H1 (cell line): ENCODE data around the gene PIAS2. TPM values are rescaled to one million over a fixed set of nuclear protein-coding genes. Genes with fewer than 3 reads are reported as not detected.

Source experiments
- CTCF ChIA-PET: fragments of 300-600 bp; sonication (Branson Sonifier 250); formaldehyde crosslinking; loops from one replicate; lab custom pipeline; 2021; ENCODE audit not compliant: partially characterized antibody; lab: Charles Lee
- POLR2A ChIA-PET: fragments of 300-600 bp; sonication (Branson Sonifier 250); formaldehyde crosslinking; loops from one replicate; lab custom pipeline; 2021; ENCODE audit warnings: inconsistent platforms; ENCODE audit not compliant: partially characterized antibody; lab: Charles Lee
- DNase-seq, 2 experiments: peaks; one replicate each; pipeline versions ENCODE4 v3.0.0 to v3.0.0-alpha.2; 2010 to 2022; ENCODE audit warnings: low spot score in 2 of 2, low read depth in 1 of 2, mixed read lengths in 1 of 2
- FAIRE-seq: peaks from 2 replicates; lab custom pipeline; 2011; peaks lifted over from hg19 to GRCh38; lab: Jason Lieb, UNC
- H2AFZ ChIP-seq: 2 replicates; pipeline ENCODE4 v1.8.1; 2012; ENCODE audit warnings: low read length, inconsistent platforms
- H2AK5ac ChIP-seq: 2 replicates; pipeline ENCODE4 v1.6.1; 2013; ENCODE audit warnings: low read depth, low read length
- H2BK120ac ChIP-seq: replicated peaks from 2 replicates; pipeline ENCODE3; 2013; ENCODE audit warnings: low read depth, low read length, inconsistent platforms
- H2BK12ac ChIP-seq: 2 replicates; pipeline ENCODE4 v1.6.1; 2013; ENCODE audit warnings: low read depth, low read length
- H2BK15ac ChIP-seq: 2 replicates; pipeline ENCODE4 v1.6.1; 2013; ENCODE audit warnings: low read length
- H2BK20ac ChIP-seq: 2 replicates; pipeline ENCODE4 v1.6.1; 2013; ENCODE audit warnings: low read length
- H2BK5ac ChIP-seq: 2 replicates; pipeline ENCODE4 v1.6.1; 2013; ENCODE audit warnings: low read depth, low read length
- H3K14ac ChIP-seq: 2 replicates; pipeline ENCODE4 v1.6.1; 2013; ENCODE audit warnings: inconsistent platforms; ENCODE audit not compliant: insufficient read length
- H3K18ac ChIP-seq: 2 replicates; pipeline ENCODE4 v1.6.1; 2013; ENCODE audit warnings: low read length; ENCODE audit errors: extremely low read depth
- H3K23ac ChIP-seq: 2 replicates; pipeline ENCODE4 v1.6.1; 2013; ENCODE audit warnings: inconsistent platforms; ENCODE audit not compliant: insufficient read length
- H3K23me2 ChIP-seq: 2 replicates; pipeline ENCODE4 v1.6.1; 2013; ENCODE audit warnings: low read depth, low read length
- H3K27ac ChIP-seq: 2 replicates; pipeline ENCODE4 v1.6.1; 2011; ENCODE audit warnings: low read depth, low read length, inconsistent platforms
- H3K27me3 ChIP-seq, 4 experiments: replicated peaks in 1 of 4; 1 replicate in 1 of 4; 2 replicates in 3 of 4; pipeline versions ENCODE4 v1.6.1 to v1.8.1; 2011 to 2013; ENCODE audit warnings: low read length in 3 of 4, mild to moderate bottlenecking in 3 of 4, inconsistent platforms in 2 of 4, mixed read lengths in 2 of 4, moderate library complexity in 1 of 4; ENCODE audit not compliant: control insufficient read depth in 3 of 4, insufficient read depth in 3 of 4; ENCODE audit errors: extremely low read depth in 1 of 4
- H3K36me3 ChIP-seq, 4 experiments: 2 replicates each; pipeline versions ENCODE4 v1.6.1 to v1.8.1; 2011 to 2013; ENCODE audit warnings: mild to moderate bottlenecking in 4 of 4, low read length in 3 of 4, moderate library complexity in 2 of 4, control low read depth in 1 of 4, inconsistent platforms in 1 of 4; ENCODE audit not compliant: insufficient read depth in 4 of 4, control insufficient read depth in 2 of 4
- H3K4ac ChIP-seq: replicated peaks from 2 replicates; pipeline ENCODE3; 2013; ENCODE audit warnings: low read length, low read depth, mixed read lengths, inconsistent platforms; ENCODE audit not compliant: insufficient read length
- H3K4me1 ChIP-seq, 4 experiments: replicated peaks in 1 of 4; 1 replicate in 1 of 4; 2 replicates in 3 of 4; pipeline versions ENCODE4 v1.6.1 to v1.8.1; 2011 to 2013; ENCODE audit warnings: low read length in 3 of 4, inconsistent platforms in 2 of 4, mixed read lengths in 1 of 4; ENCODE audit not compliant: insufficient read depth in 4 of 4, control insufficient read depth in 3 of 4
- H3K4me2 ChIP-seq, 2 experiments: 2 replicates each; pipeline versions ENCODE4 v1.6.1 to v1.8.1; 2011 to 2013; ENCODE audit warnings: low read depth in 2 of 2, low read length in 2 of 2, control low read depth in 1 of 2, inconsistent platforms in 1 of 2, mild to moderate bottlenecking in 1 of 2; ENCODE audit not compliant: insufficient read depth in 1 of 2
- H3K4me3 ChIP-seq, 4 experiments: fragments of 200-600, 300-600 bp in 1 of 4; sonication (generic), shearing (Covaris generic), sonication (Bioruptor Twin) in 1 of 4; 2 replicates each; pipeline versions ENCODE4 v1.5.1 to v1.8.1; 2011 to 2016; ENCODE audit warnings: low read length in 4 of 4, low read depth in 3 of 4, control low read depth in 2 of 4, inconsistent platforms in 2 of 4, mild to moderate bottlenecking in 2 of 4, mixed read lengths in 1 of 4, moderate library complexity in 1 of 4; ENCODE audit not compliant: insufficient read depth in 2 of 4; ENCODE audit errors: extremely low read depth in 1 of 4
- H3K56ac ChIP-seq: replicated peaks from 2 replicates; pipeline ENCODE3; 2013; ENCODE audit warnings: low read depth, mild to moderate bottlenecking, mixed read lengths, low read length, inconsistent platforms; ENCODE audit not compliant: insufficient read length
- H3K79me1 ChIP-seq: 2 replicates; pipeline ENCODE4 v1.6.1; 2013; ENCODE audit warnings: low read depth, low read length, control low read depth
- H3K79me2 ChIP-seq, 2 experiments: 2 replicates each; pipeline versions ENCODE4 v1.6.1 to v1.8.1; 2012 to 2013; ENCODE audit warnings: low read length in 2 of 2, mild to moderate bottlenecking in 2 of 2, inconsistent platforms in 1 of 2; ENCODE audit not compliant: insufficient read depth in 2 of 2, control insufficient read depth in 1 of 2
- H3K9ac ChIP-seq, 4 experiments: replicated peaks in 1 of 4; 1 replicate in 1 of 4; 2 replicates in 3 of 4; pipeline versions ENCODE4 v1.6.1 to v1.8.1; 2011 to 2013; ENCODE audit warnings: low read depth in 3 of 4, low read length in 3 of 4, control low read depth in 2 of 4, mild to moderate bottlenecking in 2 of 4, moderate library complexity in 2 of 4, inconsistent platforms in 1 of 4; ENCODE audit errors: extremely low read depth in 1 of 4
- H3K9me3 ChIP-seq, 2 experiments: 2 replicates each; pipeline versions ENCODE4 v1.6.1 to v1.8.1; 2012 to 2013; ENCODE audit warnings: mild to moderate bottlenecking in 2 of 2, moderate library complexity in 2 of 2, control low read depth in 1 of 2, inconsistent platforms in 1 of 2, low read depth in 1 of 2, low read length in 1 of 2, mixed read lengths in 1 of 2; ENCODE audit not compliant: insufficient read depth in 2 of 2
- H4K20me1 ChIP-seq, 2 experiments: replicated peaks in 1 of 2; 2 replicates each; pipeline versions ENCODE3 to v1.8.1; 2011 to 2013; ENCODE audit warnings: inconsistent platforms in 2 of 2, low read length in 2 of 2, mild to moderate bottlenecking in 1 of 2; ENCODE audit not compliant: insufficient read depth in 2 of 2, control insufficient read depth in 1 of 2
- H4K5ac ChIP-seq: 2 replicates; pipeline ENCODE4 v1.6.1; 2013; ENCODE audit warnings: low read length, low read depth, mixed read lengths, inconsistent platforms; ENCODE audit not compliant: insufficient read length
- H4K8ac ChIP-seq: 2 replicates; pipeline ENCODE4 v1.8.0; 2013; ENCODE audit warnings: mild to moderate bottlenecking, moderate library complexity, low read length, inconsistent platforms; ENCODE audit not compliant: insufficient read depth; ENCODE audit errors: extremely low read depth
- H4K91ac ChIP-seq: replicated peaks from 2 replicates; pipeline ENCODE3; 2013; ENCODE audit warnings: low read length, mixed read lengths, inconsistent platforms; ENCODE audit not compliant: insufficient read length
- EP300 ChIP-seq, 2 experiments: IDR thresholded peaks; 1 replicate in 1 of 2; 2 replicates in 1 of 2; pipeline ENCODE4 v1.6.1; 2011 to 2012; ENCODE audit warnings: low read depth in 2 of 2, low read length in 2 of 2, mild to moderate bottlenecking in 2 of 2, borderline replicate concordance in 1 of 2, inconsistent platforms in 1 of 2, moderate library complexity in 1 of 2
- FOSL1 ChIP-seq: IDR thresholded peaks from 2 replicates; pipeline ENCODE4 v1.6.1; 2011; ENCODE audit warnings: mild to moderate bottlenecking, low read depth, low read length, moderate library complexity; ENCODE audit not compliant: insufficient read depth
- WGBS, 2 experiments: shearing (Covaris generic) in 1 of 2; methylation state at CpG; one replicate each; pipeline versions ENCODE4 v1.1.6 to v1.1.7; 2013 to 2015; ENCODE audit warnings: low lambda C conversion rate in 2 of 2, mixed read lengths in 2 of 2, inconsistent platforms in 1 of 2, low coverage in 1 of 2, missing lambda C conversion rate in 1 of 2; ENCODE audit not compliant: insufficient replicate concordance in 2 of 2, insufficient coverage in 1 of 2, insufficient read length in 1 of 2; ENCODE audit errors: extremely low coverage in 1 of 2, missing lambda C conversion rate in 1 of 2; 5-methylcytosine and 5-hydroxymethylcytosine counted together
- polyA plus RNA-seq, 7 experiments: library from polyadenylated mRNA; depleted of rRNA in 3 of 7; stranded (reverse) in 5 of 7; unstranded in 2 of 7; fragments of >200 nt in 5 of 7; fragments of 200-250 nt in 2 of 7; gene quantifications; 1 replicate in 5 of 7; 2 replicates in 1 of 7; 4 replicates in 1 of 7; pipeline versions ENCODE4 v1.2.1 to v1.2.3, GENCODE V29; 2011 to 2013; ENCODE audit warnings: missing spikeins in 2 of 7, mixed read lengths in 2 of 7
- total RNA-seq: library from RNA; stranded (reverse); fragmentation: NEBNext Ultra II Directional; extraction: Animal tissue kit (Norgen Biotek cat#: 25700); gene quantifications from 2 replicates; pipeline ENCODE4 v1.2.1, GENCODE V29; 2021
- TF ChIP-seq, protein P1 (sequence below): IDR thresholded peaks from 2 replicates; pipeline ENCODE4 v1.6.1; 2011; ENCODE audit warnings: low read depth, mild to moderate bottlenecking, low read length; ENCODE audit not compliant: insufficient read depth

PIAS2 gene
- total and polyA plus RNA-seq, 2 of the 8 experiments (the other 6 are each of a cell fraction or from before 2014, with no cell fraction given), result 20.1 to 53.9 TPM

DNA sequence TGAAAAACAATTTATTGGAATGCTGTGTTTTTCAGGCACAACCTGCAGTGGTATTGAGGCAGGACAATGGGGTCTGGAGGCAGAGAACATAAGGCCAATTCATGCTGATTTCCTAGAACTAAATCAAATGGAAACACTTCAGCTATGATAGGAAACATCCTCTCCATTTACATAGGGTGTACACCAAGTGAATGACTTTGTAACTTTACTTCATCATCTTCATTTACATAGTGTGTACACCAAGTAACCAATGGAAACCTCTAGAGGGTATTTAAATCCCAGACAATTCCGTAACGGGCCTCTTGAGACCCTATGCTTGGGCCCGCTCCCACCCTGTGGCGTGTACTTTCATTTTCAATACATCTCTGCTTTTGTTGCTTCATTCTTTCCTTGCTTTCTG lies 128.2 kb downstream of the PIAS2 start:
- Histone ChIP-seq H2BK20ac (no peak overlapping the region), H3K9ac (no peak overlapping the region), H3K14ac (no peak overlapping the region), H2BK12ac (no peak overlapping the region), H3K4ac (no peak overlapping the region), H3K4me1 (no peaks in the 10 kb centered on the region), H2BK120ac (no peak overlapping the region), H4K8ac (no peak overlapping the region), H3K4me3 (no peak overlapping the region), H3K27ac (no peak overlapping the region), H3K4me2 (no peak overlapping the region), H3K79me1 (no peaks in the 10 kb centered on the region), H2AFZ (no peak overlapping the region), H3K23me2 (no peaks in the 10 kb centered on the region), H4K5ac (no peak overlapping the region), H2BK5ac (no peak overlapping the region), H3K27me3 (no peaks in the 10 kb centered on the region), H2BK15ac (no peak overlapping the region), H4K91ac (no peak overlapping the region), H3K56ac (no peak overlapping the region), H2AK5ac (no peak overlapping the region), H3K36me3 (no peaks in the 10 kb centered on the region), H3K18ac (no peak overlapping the region), H4K20me1 (no peaks in the 10 kb centered on the region), H3K23ac (no peak overlapping the region), H3K79me2 (no peaks in the 10 kb centered on the region), H3K9me3 (peaks cover 5 to 9% of the 10 kb centered on the region in 2 experiments; a peak in 3 of 4 replicates)
- POLR2A ChIA-PET, result no interaction called here
- no peak for FAIRE-seq
- CTCF ChIA-PET, result interaction anchor here (0.7 kb wide), 1 partner anchor 23 kb away, joined by 5 read pairs; no protein-coding TSS in a partner anchor
- TF ChIP-seq EP300 (IDR thresholded peaks at IDR 0.05; ENCODE audit: borderline replicate concordance in 1 of 2, low read depth in 2 of 2, low read length in 2 of 2) (no peak), FOSL1 (no peak)
- TF ChIP-seq, protein P1, sequence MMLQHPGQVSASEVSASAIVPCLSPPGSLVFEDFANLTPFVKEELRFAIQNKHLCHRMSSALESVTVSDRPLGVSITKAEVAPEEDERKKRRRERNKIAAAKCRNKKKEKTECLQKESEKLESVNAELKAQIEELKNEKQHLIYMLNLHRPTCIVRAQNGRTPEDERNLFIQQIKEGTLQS, result no peak
- DNase-seq, result no peak
- 85% methylated on average over 4 of the region's 4 CpGs; no CpG with 5 or more reads in 1 of the 2 experiments for WGBS, 2 experiments
